ENCODE data around the gene TNFAIP1. TPM values are rescaled to one million over a fixed set of nuclear protein-coding genes. Genes with fewer than 3 reads are reported as not detected.

TNFAIP1 gene
- total RNA-seq, 1 experiment from 2014 or later = 27.5 TPM

GRCh38 chr17:28385037-28385400 is 49.5 kb downstream of the TNFAIP1 start:
- ChIA-PET CTCF (no interaction called here), POLR2A (ENCODE audit: unreplicated experiment) (interaction anchor here (0.6 to 1.3 kb wide), 3 partner anchors 10 to 50 kb away, joined by 3 to 8 read pairs (median 3); partner anchors contain the start of genes IFT20, POLDIP2 and TNFAIP1)
- peak; percentile 61 for ATAC-seq
- peak overlapping the region; percentile 98 for H3K4me2 ChIP-seq (ENCODE audit: low read length)
- intact Hi-C loops (cut with micrococcal nuclease) = no loop called here
- peak; percentile 34 for DNase-seq
- no peaks in the 10 kb centered on the region for H3K27me3 ChIP-seq (ENCODE audit: low read length)
- peaks cover 16% of the 10 kb centered on the region for H3K4me1 ChIP-seq (ENCODE audit: insufficient read depth, low read length)
- H3K4me3 ChIP-seq (ENCODE audit: low read length) = peak overlapping the region; percentile 81
- peak overlapping the region; percentile 90 for H2AFZ ChIP-seq (ENCODE audit: low read length)
- H3K79me2 ChIP-seq (ENCODE audit: low read length) = peaks cover 7% of the 10 kb centered on the region; the same call in 1 of the 2 replicates
- no peak for TF ChIP-seq EZH2 (IDR thresholded peaks at IDR 0.05; ENCODE audit: low read length, unreplicated experiment)
- no peak for TF ChIP-seq EZH2phosphoT487 (IDR thresholded peaks at IDR 0.05; ENCODE audit: borderline replicate concordance, low read length)
- no peak for TF ChIP-seq CTCF (conservative IDR thresholded peaks at IDR 0.05; ENCODE audit: low read depth, low read length)
- H3K9ac ChIP-seq (ENCODE audit: low read length) = peak overlapping the region; percentile 61
- no peaks in the 10 kb centered on the region for H3K9me2 ChIP-seq (replicated peaks; ENCODE audit: low read length)
- H3K36me3 ChIP-seq (ENCODE audit: low read depth, low read length) = no peaks in the 10 kb centered on the region; the same call in 1 of the 2 replicates
- peak overlapping the region; percentile 35 for H3K27ac ChIP-seq (ENCODE audit: low read length)
- no TSS peak for BruUV-seq (replicated peaks)
- H3F3A ChIP-seq (ENCODE audit: low read length, unreplicated experiment) = no peaks in the 10 kb centered on the region
- no peaks in the 10 kb centered on the region for H4K20me1 ChIP-seq (ENCODE audit: low read length)
- H3K9me3 ChIP-seq (ENCODE audit: low read length) = no peaks in the 10 kb centered on the region

GRCh38 chr17:28385406-28385805 is 49.8 kb downstream of the TNFAIP1 start:
- Histone ChIP-seq H4K20me1 (ENCODE audit: low read length) (no peaks in the 10 kb centered on the region), H3K79me2 (ENCODE audit: low read length) (peaks cover 7% of the 10 kb centered on the region; the same call in 1 of the 2 replicates), H3K9me2 (replicated peaks; ENCODE audit: low read length) (no peaks in the 10 kb centered on the region), H3F3A (ENCODE audit: low read length, unreplicated experiment) (no peaks in the 10 kb centered on the region), H3K27ac (ENCODE audit: low read length) (no peak overlapping the region), H3K36me3 (ENCODE audit: low read depth, low read length) (no peaks in the 10 kb centered on the region; the same call in none of the 2 replicates), H3K27me3 (ENCODE audit: low read length) (no peaks in the 10 kb centered on the region), H3K4me2 (ENCODE audit: low read length) (peak overlapping the region; percentile 98), H3K9me3 (ENCODE audit: low read length) (no peaks in the 10 kb centered on the region), H3K9ac (ENCODE audit: low read length) (peak overlapping the region; percentile 61), H3K4me3 (ENCODE audit: low read length) (peak overlapping the region; percentile 81), H2AFZ (ENCODE audit: low read length) (peak overlapping the region; percentile 90; the same call in 1 of the 2 replicates), H3K4me1 (ENCODE audit: insufficient read depth, low read length) (peaks cover 13% of the 10 kb centered on the region)
- intact Hi-C loops (cut with micrococcal nuclease) = no loop called here
- TF ChIP-seq CTCF (conservative IDR thresholded peaks at IDR 0.05; ENCODE audit: low read depth, low read length) (no peak), EZH2phosphoT487 (IDR thresholded peaks at IDR 0.05; ENCODE audit: borderline replicate concordance, low read length) (no peak), EZH2 (IDR thresholded peaks at IDR 0.05; ENCODE audit: low read length, unreplicated experiment) (no peak)
- CTCF ChIA-PET = no interaction called here
- BruUV-seq (replicated peaks) = no TSS peak
- DNase-seq (no peak), ATAC-seq (peak; percentile 18; the same call in 1 of the 2 replicates)
- POLR2A ChIA-PET (ENCODE audit: unreplicated experiment) = interaction anchor here (0.6 to 1.3 kb wide), 2 partner anchors 10 to 28 kb away, joined by 3 to 8 read pairs; partner anchors contain the start of gene POLDIP2

GRCh38 chr17:28386391-28386790 is 50.8 kb downstream of the TNFAIP1 start:
- ChIA-PET CTCF (no interaction called here), POLR2A (ENCODE audit: unreplicated experiment) (no interaction called here)
- Histone ChIP-seq H3K4me2 (ENCODE audit: low read length) (no peak overlapping the region), H3K27ac (ENCODE audit: low read length) (no peak overlapping the region), H4K20me1 (ENCODE audit: low read length) (no peaks in the 10 kb centered on the region), H3K9ac (ENCODE audit: low read length) (no peak overlapping the region), H3K4me1 (ENCODE audit: insufficient read depth, low read length) (peaks cover 9% of the 10 kb centered on the region; the same call in 1 of the 2 replicates), H3K79me2 (ENCODE audit: low read length) (peaks cover 7% of the 10 kb centered on the region; the same call in 1 of the 2 replicates), H3K9me2 (replicated peaks; ENCODE audit: low read length) (no peaks in the 10 kb centered on the region), H3K4me3 (ENCODE audit: low read length) (no peak overlapping the region), H2AFZ (ENCODE audit: low read length) (no peak overlapping the region), H3K36me3 (ENCODE audit: low read depth, low read length) (no peaks in the 10 kb centered on the region; the same call in none of the 2 replicates), H3K9me3 (ENCODE audit: low read length) (no peaks in the 10 kb centered on the region), H3K27me3 (ENCODE audit: low read length) (no peaks in the 10 kb centered on the region), H3F3A (ENCODE audit: low read length, unreplicated experiment) (no peaks in the 10 kb centered on the region)
- TF ChIP-seq EZH2phosphoT487 (IDR thresholded peaks at IDR 0.05; ENCODE audit: borderline replicate concordance, low read length) (no peak), EZH2 (IDR thresholded peaks at IDR 0.05; ENCODE audit: low read length, unreplicated experiment) (no peak), CTCF (conservative IDR thresholded peaks at IDR 0.05; ENCODE audit: low read depth, low read length) (no peak)
- ATAC-seq (no peak), DNase-seq (no peak)
- no TSS peak for BruUV-seq (replicated peaks)
- intact Hi-C loops (cut with micrococcal nuclease) = no loop called here

Data from PC-3 (cell line).